WTC11 (cell line): ENCODE data around the gene SLC12A6. TPM values are rescaled to one million over a fixed set of nuclear protein-coding genes. Genes with fewer than 3 reads are reported as not detected.
"Not testable (repeated sequence)": the region's sequence is repeated elsewhere in the genome, so short reads cannot be mapped to it uniquely, and the experiment has no call there.

Experiments used
- ATAC-seq: fragments of 200-7000 bp; cut with Tn5 transposase; 2 replicates; pipeline ENCODE4 v1.10.0; 2021; ENCODE audit warnings: mild to moderate bottlenecking, moderate library complexity
- CTCF ChIA-PET: fragments of 300-600 bp; sonication (Branson Sonifier 250); formaldehyde crosslinking; loops from one replicate; lab custom pipeline; 2021; ENCODE audit warnings: antibody characterized with exemption; lab: Charles Lee
- POLR2A ChIA-PET: fragments of 350-600 bp; sonication (Branson Sonifier 250); formaldehyde crosslinking; loops from one replicate; lab custom pipeline; 2021; ENCODE audit warnings: antibody characterized with exemption; lab: Charles Lee
- DNase-seq: peaks from one replicate; pipeline ENCODE4 v3.0.0; 2021; ENCODE audit warnings: low spot score
- H3K27ac Mint-ChIP-seq: 2 replicates; pipeline ENCODE4 v1.8.0; 2021; ENCODE audit warnings: mixed read lengths
- H3K27me3 Mint-ChIP-seq: 2 replicates; pipeline ENCODE4 v1.8.0; 2021; ENCODE audit warnings: low read depth, mild to moderate bottlenecking, moderate library complexity, mixed read lengths
- H3K36me3 Mint-ChIP-seq: 2 replicates; pipeline ENCODE4 v1.8.0; 2021; ENCODE audit warnings: mixed read lengths
- H3K4me1 Mint-ChIP-seq: 2 replicates; pipeline ENCODE4 v1.8.0; 2022; ENCODE audit warnings: mixed read lengths
- H3K4me3 Mint-ChIP-seq: 2 replicates; pipeline ENCODE4 v1.8.0; 2021; ENCODE audit warnings: mild to moderate bottlenecking, moderate library complexity, mixed read lengths
- H3K9me3 Mint-ChIP-seq: 2 replicates; pipeline ENCODE4 v1.8.0; 2021; ENCODE audit warnings: mixed read lengths
- AR ChIP-seq: fragments of 250-450 bp; sonication (Bioruptor Pico); IDR thresholded peaks from 2 replicates; pipeline ENCODE4 v1.9.0; 2021; ENCODE audit warnings: mild to moderate bottlenecking
- ATF2 ChIP-seq: sonication (generic); formaldehyde crosslinking; IDR thresholded peaks from 2 replicates; pipeline ENCODE4 v1.8.1; 2022; ENCODE audit warnings: low read depth, missing genetic modification reagents, borderline replicate concordance
- CDX4 ChIP-seq: fragments of 250-450 bp; sonication (Bioruptor Pico); IDR thresholded peaks from 2 replicates; pipeline ENCODE4 v1.9.0; 2021; ENCODE audit warnings: moderate library complexity, mild to moderate bottlenecking, inconsistent platforms, borderline replicate concordance
- E2F5 ChIP-seq: sonication (generic); formaldehyde crosslinking; IDR thresholded peaks from 2 replicates; pipeline ENCODE4 v1.8.1; 2022; ENCODE audit warnings: mild to moderate bottlenecking, moderate library complexity, missing genetic modification reagents
- FOXK1 ChIP-seq: sonication (generic); formaldehyde crosslinking; IDR thresholded peaks from 2 replicates; pipeline ENCODE4 v1.8.0; 2022; ENCODE audit warnings: mild to moderate bottlenecking, moderate library complexity, missing genetic modification reagents
- FOXP4 ChIP-seq: sonication (generic); formaldehyde crosslinking; IDR thresholded peaks from 2 replicates; pipeline ENCODE4 v1.8.0; 2022; ENCODE audit warnings: mild to moderate bottlenecking, missing genetic modification reagents
- HMGXB4 ChIP-seq: sonication (generic); formaldehyde crosslinking; IDR thresholded peaks from 2 replicates; pipeline ENCODE4 v1.8.1; 2023; ENCODE audit warnings: mild to moderate bottlenecking, moderate library complexity, missing genetic modification reagents
- MLX ChIP-seq: sonication (generic); formaldehyde crosslinking; IDR thresholded peaks from 2 replicates; pipeline ENCODE4 v1.8.1; 2023; ENCODE audit warnings: mild to moderate bottlenecking, missing genetic modification reagents, moderate library complexity
- NFE2L1 ChIP-seq: sonication (generic); formaldehyde crosslinking; IDR thresholded peaks from 2 replicates; pipeline ENCODE4 v1.8.1; 2023; ENCODE audit warnings: missing genetic modification reagents
- NR1H2 ChIP-seq: sonication (generic); formaldehyde crosslinking; IDR thresholded peaks from 2 replicates; pipeline ENCODE4 v1.9.0; 2021; ENCODE audit warnings: mild to moderate bottlenecking, moderate library complexity, missing genetic modification reagents
- ZBTB43 ChIP-seq: sonication (generic); formaldehyde crosslinking; IDR thresholded peaks from 2 replicates; pipeline ENCODE4 v1.8.1; 2023; ENCODE audit warnings: mild to moderate bottlenecking, missing genetic modification reagents
- ZNF232 ChIP-seq: sonication (generic); formaldehyde crosslinking; IDR thresholded peaks from 2 replicates; pipeline ENCODE4 v1.8.0; 2022; ENCODE audit warnings: mild to moderate bottlenecking, missing genetic modification reagents
- ZNF396 ChIP-seq: fragments of 250-450 bp; sonication (Bioruptor Pico); IDR thresholded peaks from 2 replicates; pipeline ENCODE4 v1.8.0; 2021; ENCODE audit warnings: mild to moderate bottlenecking, moderate library complexity, borderline replicate concordance
- total RNA-seq: library from RNA; stranded (reverse); gene quantifications from 3 replicates; pipeline ENCODE4 v1.2.3, GENCODE V29; 2021

SLC12A6 gene
- total RNA-seq, 1 experiment from 2014 or later, result 16.2 TPM

GRCh38 chr15:34337557-34338306, at the start of gene SLC12A6 (continued):
- peak; percentile 97 for TF ChIP-seq FOXK1 (CRISPR knock-in tag)
- peak; percentile 81; the same call in 1 of the 2 replicates for TF ChIP-seq HMGXB4 (CRISPR knock-in tag)
- TF ChIP-seq AR, result no peak
- TF ChIP-seq MLX, result no peak
- TF ChIP-seq CDX4 (CRISPR knock-in tag), result no peak
- no peak for TF ChIP-seq ZNF396
- TF ChIP-seq NFE2L1, result no peak; the same call in 1 of the 2 replicates
- TF ChIP-seq FOXP4 (CRISPR knock-in tag), result peak; percentile 70; the same call in 1 of the 2 replicates
- TF ChIP-seq ZNF232 (CRISPR knock-in tag), result no peak
- TF ChIP-seq, all 79 proteins: peak for 12

- ATAC-seq, H3K36me3 Mint-ChIP-seq, H3K9me3 Mint-ChIP-seq, H3K27ac Mint-ChIP-seq, CTCF ChIA-PET, DNase-seq, H3K4me3 Mint-ChIP-seq, H3K4me1 Mint-ChIP-seq, POLR2A ChIA-PET: not testable (repeated sequence)
- peaks cover 17% of the 10 kb centered on the region for H3K27me3 Mint-ChIP-seq
Measured at GRCh38 chr15:34381829-34382521, 44.4 kb upstream of the SLC12A6 start.

GRCh38 chr15:34380491-34380890, 42.9 kb upstream of the SLC12A6 start:
- H3K4me3 Mint-ChIP-seq, POLR2A ChIA-PET, CTCF ChIA-PET, ATAC-seq, H3K27ac Mint-ChIP-seq, DNase-seq, H3K36me3 Mint-ChIP-seq: not testable (repeated sequence)
- Mint-ChIP-seq H3K9me3 (peaks cover 11% of the 10 kb centered on the region), H3K27me3 (peaks cover 25% of the 10 kb centered on the region), H3K4me1 (peaks cover 11% of the 10 kb centered on the region)

GRCh38 chr15:34376856-34377255, 39.3 kb upstream of the SLC12A6 start:
- peaks cover 13% of the 10 kb centered on the region for H3K4me1 Mint-ChIP-seq
- peaks cover 19% of the 10 kb centered on the region for H3K36me3 Mint-ChIP-seq
- CTCF ChIA-PET, result no interaction called here
- H3K9me3 Mint-ChIP-seq, result peaks cover 29% of the 10 kb centered on the region
- H3K27me3 Mint-ChIP-seq, result peaks cover 25% of the 10 kb centered on the region
- DNase-seq (no peak), ATAC-seq (no peak)
- POLR2A ChIA-PET, result interaction anchor here (0.9 kb wide), 1 partner anchor 9 kb away, joined by 3 read pairs; no protein-coding TSS in a partner anchor
- no peak overlapping the region for H3K4me3 Mint-ChIP-seq
- no peak overlapping the region for H3K27ac Mint-ChIP-seq
- TF ChIP-seq E2F5 (CRISPR knock-in tag), result no peak
- no peak for TF ChIP-seq NR1H2 (CRISPR knock-in tag)
- no peak for TF ChIP-seq FOXK1 (CRISPR knock-in tag)
- no peak for TF ChIP-seq ZBTB43 (CRISPR knock-in tag)
- no peak for TF ChIP-seq ATF2
